IMR-90 (cell line): Measurements from ENCODE around the gene IFITM10. TPM values are rescaled to one million over a fixed set of nuclear protein-coding genes. Genes with fewer than 3 reads are reported as not detected.
A peak's percentile ranks its signal among the peaks of the same experiment; 100 is the strongest.

ENCODE experiments used
- ATAC-seq: fragments of 200-7000 bp; cut with Tn5 transposase; 2 replicates; pipeline ENCODE4 v1.9.1; 2020; ENCODE audit warnings: low read depth, mild to moderate bottlenecking, moderate library complexity
- BruUV-seq: library from RNA; stranded (reverse); fragments of 400-500 nt; replicated peaks from 2 replicates; lab custom pipeline; 2021; lab: Mats Ljungman, UMichigan
- CTCF ChIA-PET: fragments of 300-600 bp; formaldehyde crosslinking; extraction: SDS; loops from one replicate; lab custom pipeline; 2021; ENCODE audit warnings: antibody characterized with exemption; lab: Yijun Ruan, JAX
- POLR2A ChIA-PET: fragments of 300-600 bp; sonication (Branson Sonifier 250); formaldehyde crosslinking; loops from one replicate; lab custom pipeline; 2022; ENCODE audit warnings: antibody characterized with exemption; ENCODE audit not compliant: unreplicated experiment; lab: Charles Lee
- DNase-seq: peaks from one replicate; pipeline ENCODE4 v3.0.0; 2013
- H2AFZ ChIP-seq: replicated peaks from 2 replicates; pipeline ENCODE3; 2013; ENCODE audit warnings: low read length, mild to moderate bottlenecking; ENCODE audit not compliant: poor library complexity
- H2AK5ac ChIP-seq: 2 replicates; pipeline ENCODE4 v1.6.1; 2013; ENCODE audit warnings: low read depth, low read length, inconsistent platforms
- H2AK9ac ChIP-seq: replicated peaks from 2 replicates; pipeline ENCODE3; 2013; ENCODE audit warnings: mild to moderate bottlenecking, low read depth, low read length, moderate library complexity; ENCODE audit not compliant: poor library complexity
- H2BK120ac ChIP-seq: 2 replicates; pipeline ENCODE4 v1.6.1; 2013; ENCODE audit warnings: low read depth, low read length, inconsistent platforms
- H2BK15ac ChIP-seq: 3 replicates; pipeline ENCODE4 v1.6.1; 2013; ENCODE audit warnings: low read depth, low read length, inconsistent platforms
- H2BK20ac ChIP-seq: 2 replicates; pipeline ENCODE4 v1.6.1; 2013; ENCODE audit warnings: low read depth, mild to moderate bottlenecking, inconsistent platforms, low read length, moderate library complexity
- H2BK5ac ChIP-seq: 2 replicates; pipeline ENCODE4 v1.6.1; 2013; ENCODE audit warnings: mild to moderate bottlenecking, low read depth, low read length, inconsistent platforms; ENCODE audit not compliant: poor library complexity, severe bottlenecking
- H3K14ac ChIP-seq: replicated peaks from 2 replicates; pipeline ENCODE4 v1.6.1; 2013; ENCODE audit warnings: low read depth, low read length, inconsistent platforms
- H3K18ac ChIP-seq: 2 replicates; pipeline ENCODE4 v1.6.1; 2013; ENCODE audit warnings: low read depth, low read length, control low read depth
- H3K23ac ChIP-seq: 2 replicates; pipeline ENCODE4 v1.6.1; 2013; ENCODE audit warnings: low read depth, low read length, inconsistent platforms
- H3K27ac ChIP-seq: 2 replicates; pipeline ENCODE4 v1.5.1; 2013; ENCODE audit warnings: mild to moderate bottlenecking, control low read depth, low read length; ENCODE audit not compliant: insufficient read depth
- H3K27me3 ChIP-seq: 2 replicates; pipeline ENCODE4 v1.6.1; 2013; ENCODE audit warnings: low read length; ENCODE audit not compliant: control insufficient read depth, insufficient read depth
- H3K36me3 ChIP-seq: 2 replicates; pipeline ENCODE4 v1.6.1; 2013; ENCODE audit warnings: low read length, mixed read lengths; ENCODE audit not compliant: control insufficient read depth, insufficient read depth
- H3K4ac ChIP-seq: 2 replicates; pipeline ENCODE4 v1.6.1; 2013; ENCODE audit warnings: low read depth, low read length, inconsistent platforms
- H3K4me1 ChIP-seq: 2 replicates; pipeline ENCODE4 v1.6.1; 2013; ENCODE audit warnings: low read length, mixed read lengths; ENCODE audit not compliant: control insufficient read depth, insufficient read depth
- H3K4me2 ChIP-seq: 2 replicates; pipeline ENCODE4 v1.6.1; 2013; ENCODE audit warnings: low read depth, mild to moderate bottlenecking, control low read depth, low read length, moderate library complexity
- H3K4me3 ChIP-seq: 2 replicates; pipeline ENCODE4 v1.5.1; 2013; ENCODE audit warnings: low read depth, mild to moderate bottlenecking, control low read depth, low read length, moderate library complexity; ENCODE audit not compliant: insufficient read depth
- H3K56ac ChIP-seq: 2 replicates; pipeline ENCODE4 v1.6.1; 2013; ENCODE audit warnings: low read length, inconsistent platforms; ENCODE audit not compliant: insufficient read depth; ENCODE audit errors: extremely low read depth
- H3K79me1 ChIP-seq, 2 experiments: 2 replicates each; pipeline ENCODE4 v1.6.1; 2013; ENCODE audit warnings: low read length in 2 of 2, inconsistent platforms in 1 of 2, low read depth in 1 of 2
- H3K9ac ChIP-seq: 2 replicates; pipeline ENCODE4 v1.6.1; 2013; ENCODE audit warnings: low read depth, low read length, control low read depth
- H3K9me1 ChIP-seq: 2 replicates; pipeline ENCODE4 v1.6.1; 2013; ENCODE audit warnings: low read length, inconsistent platforms; ENCODE audit not compliant: insufficient read depth
- H3K9me3 ChIP-seq: 2 replicates; pipeline ENCODE4 v1.6.1; 2013; ENCODE audit warnings: low read length; ENCODE audit not compliant: control insufficient read depth, insufficient read depth
- H4K20me1 ChIP-seq: 2 replicates; pipeline ENCODE4 v1.6.1; 2013; ENCODE audit warnings: low read length, inconsistent platforms; ENCODE audit not compliant: insufficient read depth
- H4K5ac ChIP-seq: 2 replicates; pipeline ENCODE4 v1.6.1; 2013; ENCODE audit warnings: mild to moderate bottlenecking, low read depth, low read length, control low read depth
- H4K8ac ChIP-seq, 2 experiments: 2 replicates each; pipeline ENCODE4 v1.6.1; 2013; ENCODE audit warnings: low read depth in 2 of 2, low read length in 2 of 2, control low read depth in 1 of 2, inconsistent platforms in 1 of 2
- H4K91ac ChIP-seq: 2 replicates; pipeline ENCODE4 v1.6.1; 2013; ENCODE audit warnings: low read depth, low read length, inconsistent platforms; ENCODE audit not compliant: insufficient read depth
- BHLHE40 ChIP-seq: fragments of 150-350 bp; IDR thresholded peaks from 2 replicates; pipeline ENCODE4 v1.6.1; 2016; ENCODE audit warnings: mild to moderate bottlenecking, low read depth, low read length
- CEBPB ChIP-seq: IDR thresholded peaks from 2 replicates; pipeline ENCODE4 v1.6.1; 2012; ENCODE audit warnings: low read depth, low read length, improper control_type of control experiment
- MAFK ChIP-seq: IDR thresholded peaks from 2 replicates; pipeline ENCODE4 v1.6.1; 2012; ENCODE audit warnings: low read depth, low read length, improper control_type of control experiment
- MAZ ChIP-seq: IDR thresholded peaks from 2 replicates; pipeline ENCODE4 v1.6.1; 2012; ENCODE audit warnings: low read depth, mild to moderate bottlenecking, low read length, improper control_type of control experiment, moderate library complexity, borderline replicate concordance
- POLR2A ChIP-seq: IDR thresholded peaks from 2 replicates; pipeline ENCODE4 v1.6.1; 2012; ENCODE audit warnings: mild to moderate bottlenecking, low read depth, low read length
- WGBS, 2 experiments: methylation state at CpG; one replicate each; pipeline versions ENCODE4 v1.1.5 to v1.1.7; 2013; ENCODE audit warnings: missing lambda C conversion rate in 2 of 2; ENCODE audit not compliant: insufficient read length in 1 of 2; ENCODE audit errors: extremely low coverage in 2 of 2; 5-methylcytosine and 5-hydroxymethylcytosine counted together
- dilution Hi-C: fragments of 300-500 bp; cut with HindIII; formaldehyde crosslinking; loops from one replicate; pipeline ENCODE4 v1.14.3; 2018; ENCODE audit warnings: low sequenced_read_pairs; ENCODE audit not compliant: unreplicated experiment
- in situ Hi-C: fragments of 300-500 bp; cut with MboI; formaldehyde crosslinking; loops from 3 replicates; pipeline ENCODE4 v1.14.3; 2019; ENCODE audit warnings: low sequenced_read_pairs, inconsistent platforms, mixed read lengths
- intact Hi-C: fragments of 100-400 bp; cut with micrococcal nuclease; formaldehyde crosslinking; loops from 2 replicates; pipeline ENCODE4 v1.10.0; 2022
- polyA plus RNA-seq, 3 experiments: library from polyadenylated mRNA; depleted of rRNA; stranded (reverse); fragments of >200 nt; gene quantifications; 2 replicates each; pipeline ENCODE4 v1.2.3, GENCODE V29; 2012; ENCODE audit warnings: low replicate concordance in 1 of 3
- total RNA-seq: library from RNA; depleted of rRNA; stranded (reverse); fragments of >200 nt; gene quantifications from 2 replicates; pipeline ENCODE4 v1.2.3, GENCODE V29; 2012
- TF ChIP-seq, protein P1 (sequence below): conservative IDR thresholded peaks from 2 replicates; pipeline ENCODE4 v1.5.1; 2012; ENCODE audit warnings: mild to moderate bottlenecking, low read depth, low read length, improper control_type of control experiment

The IFITM10 gene
- total and polyA plus RNA-seq, 2 of the 4 experiments (the other 2 are of a cell fraction) = 0.15 to 0.18 TPM

DNA sequence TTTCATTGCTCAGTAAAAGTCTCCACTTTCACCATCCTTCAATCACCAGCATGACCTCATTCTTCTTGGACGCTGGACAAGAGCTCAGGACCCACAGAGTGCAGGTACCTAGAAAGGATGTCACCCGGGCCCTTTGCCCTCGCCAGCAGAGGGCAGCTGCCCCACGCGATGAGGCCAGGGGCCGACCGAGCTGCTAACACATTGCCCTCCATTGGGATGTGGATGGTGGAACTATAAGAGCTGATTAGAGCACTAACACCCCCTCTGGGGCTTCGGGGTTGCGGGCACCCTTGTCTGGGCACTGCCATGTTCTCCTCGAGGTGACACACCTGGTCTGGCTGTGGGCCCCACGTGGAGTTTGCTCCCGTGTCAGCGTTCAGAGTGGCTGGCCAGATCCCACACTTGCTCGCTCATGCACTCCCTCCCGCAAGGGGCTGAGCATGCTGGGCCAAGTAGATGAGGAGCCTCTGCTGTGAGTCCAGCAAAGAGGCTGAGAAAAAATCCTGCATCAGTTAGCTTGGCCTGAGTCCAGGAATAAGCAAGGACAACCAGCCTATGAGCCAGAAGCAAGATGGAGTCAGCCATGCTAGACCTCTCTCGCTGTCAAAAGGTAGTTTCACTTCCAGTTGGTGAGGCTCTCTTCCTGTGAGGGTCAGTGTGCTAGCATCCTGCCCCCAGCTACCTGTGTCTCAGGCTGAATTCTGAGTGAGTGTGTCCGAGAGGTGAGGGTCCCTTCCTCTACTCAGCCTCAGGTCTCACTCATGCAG, 43.6 kb downstream of the IFITM10 start:
- Histone ChIP-seq H3K9me3 (peaks cover 3% of the 10 kb centered on the region; the same call in 1 of the 2 replicates), H3K36me3 (no peaks in the 10 kb centered on the region), H3K27me3 (peaks cover 47% of the 10 kb centered on the region), H3K18ac (no peak overlapping the region), H2BK15ac (no peak overlapping the region), H3K56ac (no peak overlapping the region), H4K5ac (no peak overlapping the region), H3K4me2 (no peak overlapping the region), H2AK9ac (no peak overlapping the region), H3K9ac (no peak overlapping the region), H3K4me3 (no peak overlapping the region), H2AK5ac (no peak overlapping the region), H4K20me1 (no peaks in the 10 kb centered on the region), H3K4ac (no peak overlapping the region), H3K23ac (no peak overlapping the region), H3K14ac (no peak overlapping the region), H2AFZ (no peak overlapping the region), H2BK120ac (no peak overlapping the region), H3K4me1 (no peaks in the 10 kb centered on the region), H3K9me1 (no peaks in the 10 kb centered on the region; the same call in 1 of the 2 replicates), H2BK20ac (no peak overlapping the region), H4K91ac (no peak overlapping the region), H2BK5ac (no peak overlapping the region), H3K27ac (no peak overlapping the region), H3K79me1 (no peaks in the 10 kb centered on the region), H4K8ac (no peak overlapping the region)
- dilution Hi-C loops = no loop called here
- in situ Hi-C loops = no loop called here
- no TSS peak for BruUV-seq
- DNase-seq = no peak
- TF ChIP-seq POLR2A (no peak), MAZ (no peak), MAFK (no peak), CEBPB (no peak), BHLHE40 (no peak)
- TF ChIP-seq, protein P1, sequence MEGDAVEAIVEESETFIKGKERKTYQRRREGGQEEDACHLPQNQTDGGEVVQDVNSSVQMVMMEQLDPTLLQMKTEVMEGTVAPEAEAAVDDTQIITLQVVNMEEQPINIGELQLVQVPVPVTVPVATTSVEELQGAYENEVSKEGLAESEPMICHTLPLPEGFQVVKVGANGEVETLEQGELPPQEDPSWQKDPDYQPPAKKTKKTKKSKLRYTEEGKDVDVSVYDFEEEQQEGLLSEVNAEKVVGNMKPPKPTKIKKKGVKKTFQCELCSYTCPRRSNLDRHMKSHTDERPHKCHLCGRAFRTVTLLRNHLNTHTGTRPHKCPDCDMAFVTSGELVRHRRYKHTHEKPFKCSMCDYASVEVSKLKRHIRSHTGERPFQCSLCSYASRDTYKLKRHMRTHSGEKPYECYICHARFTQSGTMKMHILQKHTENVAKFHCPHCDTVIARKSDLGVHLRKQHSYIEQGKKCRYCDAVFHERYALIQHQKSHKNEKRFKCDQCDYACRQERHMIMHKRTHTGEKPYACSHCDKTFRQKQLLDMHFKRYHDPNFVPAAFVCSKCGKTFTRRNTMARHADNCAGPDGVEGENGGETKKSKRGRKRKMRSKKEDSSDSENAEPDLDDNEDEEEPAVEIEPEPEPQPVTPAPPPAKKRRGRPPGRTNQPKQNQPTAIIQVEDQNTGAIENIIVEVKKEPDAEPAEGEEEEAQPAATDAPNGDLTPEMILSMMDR = 0 out of 2 replicates have a peak, but pooled peaks have one; percentile 12
- ChIA-PET CTCF (interaction anchor here (0.6 kb wide), 1 partner anchor 97 kb away, joined by 4 read pairs; no protein-coding TSS in a partner anchor), POLR2A (no interaction called here)
- 54% methylated on average over 6 of the region's 17 CpGs; no CpG with 5 or more reads in 1 of the 2 experiments for WGBS, 2 experiments
- intact Hi-C loops = no loop called here
- no peak for ATAC-seq
